HEK293 (cell line): Measurements from ENCODE around the gene GPATCH11.

Experiments used
- CTCF ChIP-seq: fragments of 450-650 bp; formaldehyde crosslinking; IDR thresholded peaks from 2 replicates; pipeline ENCODE4 v1.5.1; 2016; ENCODE audit warnings: missing biosample characterization, missing genetic modification characterization
- KLF16 ChIP-seq: fragments of 450-650 bp; formaldehyde crosslinking; IDR thresholded peaks from 2 replicates; pipeline ENCODE4 v1.5.1; 2017; ENCODE audit warnings: missing biosample characterization, missing genetic modification characterization
- SALL2 ChIP-seq: fragments of 450-650 bp; formaldehyde crosslinking; IDR thresholded peaks from 2 replicates; pipeline ENCODE4 v1.5.0; 2017; ENCODE audit warnings: missing biosample characterization, mild to moderate bottlenecking, missing genetic modification characterization, borderline replicate concordance
- ZNF26 ChIP-seq: fragments of 450-650 bp; formaldehyde crosslinking; IDR thresholded peaks from 2 replicates; pipeline ENCODE4 v1.5.1; 2016; ENCODE audit warnings: missing biosample characterization, missing genetic modification characterization
- ZNF280C ChIP-seq: fragments of 450-650 bp; formaldehyde crosslinking; IDR thresholded peaks from 2 replicates; pipeline ENCODE4 v1.5.1; 2016; ENCODE audit warnings: missing biosample characterization, missing genetic modification characterization

GRCh38 chr2:37084797-37085196 is 479 bp downstream of the GPATCH11 start:
- TF ChIP-seq KLF16 (tag by site-specific recombination) (no peak), CTCF (tag by site-specific recombination) (no peak; the same call in 1 of the 2 replicates), ZNF280C (tag by site-specific recombination) (no peak), SALL2 (tag by site-specific recombination) (no peak), ZNF26 (tag by site-specific recombination) (no peak)
